Measurements from ENCODE around the gene TP53I13.

Gene TP53I13

DNA sequence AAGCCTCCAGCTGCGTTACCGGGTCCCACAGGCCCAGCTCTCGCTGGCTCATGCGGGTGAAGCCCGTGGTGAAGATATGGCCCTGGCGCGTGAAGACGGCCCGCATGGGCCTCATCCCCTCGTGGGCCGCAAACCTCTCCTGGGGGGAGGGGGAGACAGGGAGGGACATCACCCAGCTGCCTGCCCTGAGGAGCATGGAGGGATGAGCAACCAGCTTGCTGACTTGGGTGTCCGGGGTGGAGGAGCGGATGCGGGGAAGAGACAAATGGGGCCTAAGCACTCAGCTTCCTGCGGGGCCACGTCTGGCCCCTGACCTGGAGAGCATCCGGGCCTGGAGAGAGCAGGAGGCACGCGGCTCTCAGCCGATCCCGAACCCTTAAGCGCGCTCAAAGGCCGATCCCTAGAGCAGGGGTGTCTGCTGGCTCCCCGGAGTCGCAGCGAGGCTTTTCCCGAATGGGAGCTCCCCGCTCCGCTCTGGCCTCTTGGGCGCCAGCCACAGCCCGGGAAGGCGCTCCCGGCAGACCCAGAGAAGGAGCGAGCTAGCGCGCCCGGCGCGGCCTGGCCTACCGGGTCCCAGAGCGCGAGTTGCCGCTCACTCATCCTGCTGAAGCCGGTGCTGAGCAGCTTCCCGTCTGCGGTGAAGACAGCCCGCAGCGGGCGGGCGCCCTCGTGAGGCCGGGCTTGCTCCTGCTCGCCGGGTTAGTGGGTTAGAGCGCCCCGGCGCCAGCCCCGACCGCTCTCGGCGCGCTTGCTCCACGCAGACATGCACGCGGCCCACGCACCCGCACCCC, 49.2 kb downstream of the TP53I13 start:
- DNase-seq: peak; percentile 88

- no peak for DNase-seq
These were observed 50.0 kb downstream of the TP53I13 start for GRCh38 chr17:29618272-29619065.

DNA sequence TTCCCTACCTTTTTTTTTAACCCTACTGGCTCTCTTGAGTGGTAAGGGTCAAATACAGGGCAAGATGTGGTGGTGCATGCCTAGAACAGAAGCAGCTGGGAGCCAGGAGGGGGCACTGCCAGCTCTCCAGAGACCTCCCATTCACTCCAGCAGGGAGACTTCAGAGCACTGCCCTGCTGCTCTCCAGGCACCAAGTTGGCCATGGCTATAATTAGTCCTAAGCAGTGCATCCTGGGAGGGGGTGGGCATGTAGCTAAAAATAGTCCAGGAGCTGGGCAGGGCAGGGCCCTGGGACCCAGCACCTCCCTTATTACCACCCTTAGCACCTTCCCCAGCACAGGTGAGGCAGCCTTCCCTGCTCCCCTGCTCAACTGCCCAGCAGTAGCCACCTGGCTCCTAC, 50.8 kb downstream of the TP53I13 start:
- no peak for DNase-seq

DNA sequence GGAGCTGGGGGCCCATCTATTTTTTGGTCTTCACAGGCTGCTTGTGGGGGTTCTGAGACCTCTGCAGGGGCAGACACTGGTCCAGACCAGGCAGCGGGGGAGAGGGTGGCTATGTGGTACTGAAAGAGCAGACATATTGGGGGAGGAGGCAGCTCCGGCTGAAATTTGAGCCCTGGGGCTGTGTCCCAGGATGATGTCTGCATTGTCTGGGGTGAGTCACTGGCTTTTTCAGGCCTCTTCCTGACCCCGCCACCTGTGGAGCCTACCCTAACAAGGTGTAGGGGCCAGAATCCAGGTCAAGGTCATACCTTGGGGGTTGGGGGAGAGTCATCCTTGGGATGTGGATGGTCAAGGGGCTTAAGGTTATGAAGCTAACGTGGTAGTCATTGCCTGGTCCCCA, 51.8 kb downstream of the TP53I13 start:
- no peak for DNase-seq

DNA sequence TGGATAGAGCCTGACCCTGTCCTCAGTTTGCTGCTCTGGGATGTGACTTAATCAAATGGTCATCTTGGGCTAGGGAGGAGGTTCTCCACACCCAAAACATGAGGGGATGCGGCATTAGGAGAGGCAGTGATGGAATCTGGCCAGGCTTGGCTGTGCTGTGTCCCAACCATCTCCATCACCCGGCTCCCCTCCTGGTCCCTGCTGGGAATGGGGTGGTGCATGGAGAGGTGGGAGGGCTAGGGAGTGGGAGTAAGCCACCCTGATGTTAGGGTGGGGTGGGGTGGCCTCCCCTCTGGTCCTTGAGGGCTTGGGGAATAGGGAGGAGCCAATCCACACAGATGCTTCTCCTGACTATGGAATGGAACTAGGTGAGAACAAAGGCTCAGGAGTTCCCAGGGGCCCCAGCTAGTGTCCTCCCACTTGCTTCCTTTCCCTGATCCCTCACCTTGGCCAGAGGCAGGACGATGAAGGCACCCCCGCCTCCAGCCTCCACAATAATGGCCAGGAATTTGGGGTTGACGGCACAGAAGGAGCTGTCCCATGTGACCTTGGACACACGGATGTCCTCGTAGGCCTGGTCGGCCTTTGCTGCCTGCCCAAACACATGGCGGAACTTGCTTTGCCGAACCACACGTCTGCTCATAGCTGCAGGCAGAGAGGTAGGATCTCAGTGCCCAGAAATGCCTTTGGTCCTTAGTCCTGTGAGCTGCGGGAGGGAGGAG, 52.4 kb downstream of the TP53I13 start:
- DNase-seq: no peak

- no peak for DNase-seq
These were observed 53.3 kb downstream of the TP53I13 start for GRCh38 chr17:29621751-29622194.

All from inflammatory macrophage treated with lipopolysaccharide for 4 hours (primary cell).